GM19455 (cell line): ENCODE measurements around the gene PATE3.

Experiments
- ATAC-seq: cut with Tn5 transposase; IDR thresholded peaks from one replicate; pipeline ENCODE4 v1.9.1; 2021; ENCODE audit not compliant: unreplicated experiment

PATE3 gene

GRCh38 chr11:125835748-125836147 is 47.8 kb downstream of the PATE3 start:
- ATAC-seq: no peak
